Left cardiac atrium (tissue), 4 donors: Measurements from ENCODE around the gene GGA1. TPM values are rescaled to one million over a fixed set of nuclear protein-coding genes. Genes with fewer than 3 reads are reported as not detected.
"Not testable (repeated sequence)": the region's sequence is repeated elsewhere in the genome, so short reads cannot be mapped to it uniquely, and the experiment has no call there.

Experiments used
- ATAC-seq, 2 donors: fragments of 200-7000 bp; cut with Tn5 transposase; one replicate each; pipeline ENCODE4 v1.9.1; 2020; ENCODE audit warnings: mild to moderate bottlenecking in 2 of 2, moderate library complexity in 2 of 2
- DNase-seq: peaks from one replicate; pipeline ENCODE4 v3.0.0-alpha.2; 2020
- intact Hi-C, 2 donors: fragments of 100-400 bp; cut with DNase I; formaldehyde crosslinking; loops; one replicate each; pipeline versions ENCODE4 v1.14.1 to v1.15.1; 2022 to 2023
- total RNA-seq, 2 donors: library from RNA; stranded (reverse); fragmentation: NEBNext Ultra II Directional; extraction: Animal tissue kit (Norgen Biotek cat#: 25700); gene quantifications; one replicate each; pipeline ENCODE4 v1.2.1, GENCODE V29; 2021
- donor health status: DM: no; HTN: yes; CAD: no.
- donor health status: DM: no; HTN: yes; CAD: no; lungs with severe emphysema.
- donor health status: DM: yes; HTN: yes; CAD: no.
- donor health status: Dilated cardiomyopathy.

The GGA1 gene
- total RNA-seq, 2 donors from 2014 or later, result 24.4 to 26.6 TPM

GRCh38 chr22:37569009-37569920 is 39.4 kb upstream of the GGA1 start:
- no peak for DNase-seq
- intact Hi-C loops, result loop anchor here in 1 of 2 donors (10.0 kb wide), 1 partner anchor 254 kb away; no protein-coding TSS in a partner anchor
- peak in 1 of 2 donors; percentile 31 for ATAC-seq

- ATAC-seq (no peak), DNase-seq (no peak)
- intact Hi-C loops, result loop anchor here in 1 of 2 donors (10.0 kb wide), 1 partner anchor 255 kb away; no protein-coding TSS in a partner anchor
These were observed 38.5 kb upstream of the GGA1 start for GRCh38 chr22:37569921-37570660.

- ATAC-seq (no peak), DNase-seq (no peak)
- intact Hi-C loops, result no loop called here
These were observed 38.0 kb upstream of the GGA1 start for GRCh38 chr22:37570661-37570976.

- intact Hi-C loops, result no loop called here
- ATAC-seq, result no peak
- no peak for DNase-seq
These were observed 37.2 kb upstream of the GGA1 start for GRCh38 chr22:37571258-37571991.

- ATAC-seq, result no peak
- intact Hi-C loops, result no loop called here
- no peak for DNase-seq
These were observed 36.7 kb upstream of the GGA1 start for GRCh38 chr22:37571992-37572373.

- ATAC-seq, result no peak
- intact Hi-C loops, result no loop called here
- DNase-seq, result no peak
These were observed 33.1 kb upstream of the GGA1 start for GRCh38 chr22:37575490-37576003.

- ATAC-seq (no peak), DNase-seq (no peak)
- intact Hi-C loops, result no loop called here
These were observed 30.6 kb upstream of the GGA1 start for GRCh38 chr22:37578002-37578401.

GRCh38 chr22:37581504-37581903 is 27.1 kb upstream of the GGA1 start:
- ATAC-seq (peak; percentile 46 to 74), DNase-seq (no peak)
- intact Hi-C loops, result no loop called here

- ATAC-seq (no peak), DNase-seq (no peak)
- intact Hi-C loops, result no loop called here
These were observed 26.1 kb upstream of the GGA1 start for GRCh38 chr22:37582526-37582925.

GRCh38 chr22:37588546-37589215 is 20.0 kb upstream of the GGA1 start:
- intact Hi-C loops, result no loop called here
- no peak for DNase-seq
- no peak for ATAC-seq

GRCh38 chr22:37589636-37590035 is 19.0 kb upstream of the GGA1 start:
- ATAC-seq, result no peak
- DNase-seq, result no peak
- intact Hi-C loops, result loop anchor here in 1 of 2 donors (5.0 kb wide), 1 partner anchor 52 kb away; no protein-coding TSS in a partner anchor

GRCh38 chr22:37591081-37591480 is 17.6 kb upstream of the GGA1 start:
- not testable (repeated sequence) for DNase-seq, ATAC-seq
- intact Hi-C loops, result loop anchor here in 1 of 2 donors (5.0 kb wide), 1 partner anchor 54 kb away; no protein-coding TSS in a partner anchor

- no peak for DNase-seq
- intact Hi-C loops, result loop anchor here (1.0 to 5.0 kb wide), 2 partner anchors 53 to 55 kb away; no protein-coding TSS in a partner anchor
- ATAC-seq, result no peak
These were observed 16.7 kb upstream of the GGA1 start for GRCh38 chr22:37591823-37592404.

- DNase-seq (no peak), ATAC-seq (no peak)
- intact Hi-C loops, result loop anchor here (2.0 to 5.0 kb wide), 2 partner anchors 49 to 57 kb away; no protein-coding TSS in a partner anchor
These were observed 14.4 kb upstream of the GGA1 start for GRCh38 chr22:37594237-37594636.

- intact Hi-C loops, result no loop called here
- no peak for DNase-seq
- ATAC-seq, result no peak
These were observed 9.5 kb upstream of the GGA1 start for GRCh38 chr22:37599153-37599552.

- intact Hi-C loops, result no loop called here
- ATAC-seq (no peak), DNase-seq (no peak)
These were observed 7.5 kb upstream of the GGA1 start for GRCh38 chr22:37601203-37601539.

GRCh38 chr22:37601540-37602442 is 6.8 kb upstream of the GGA1 start:
- no peak for DNase-seq
- intact Hi-C loops, result no loop called here
- ATAC-seq, result peak in 1 of 2 donors; percentile 78
